GM12878 (cell line): Measurements from ENCODE around the gene P3H3.
"Not testable (repeated sequence)": the region's sequence is repeated elsewhere in the genome, so short reads cannot be mapped to it uniquely, and the experiment has no call there.

Experiments used
- HDAC2 ChIP-seq: fragments of 200-600 bp; sonication (generic); IDR thresholded peaks from 2 replicates; pipeline ENCODE4 v1.6.1; 2017
- TAF1 ChIP-seq: IDR thresholded peaks from 2 replicates; pipeline ENCODE4 v1.6.1; 2011; ENCODE audit warnings: mild to moderate bottlenecking, low read depth, low read length, borderline replicate concordance
- ZNF274 ChIP-seq: IDR thresholded peaks from one replicate; pipeline ENCODE4 v1.8.0; 2011; ENCODE audit not compliant: insufficient read length, insufficient read depth
- TF ChIP-seq, protein P1 (sequence below), 3 experiments: IDR thresholded peaks in 2 of 3; conservative IDR thresholded peaks in 1 of 3; 2 replicates each; pipeline ENCODE4 v1.5.1; 2011; ENCODE audit warnings: low read depth in 3 of 3, low read length in 3 of 3, mild to moderate bottlenecking in 3 of 3, control low read depth in 2 of 3, moderate library complexity in 2 of 3, inconsistent platforms in 1 of 3, mixed read lengths in 1 of 3; ENCODE audit not compliant: control insufficient read depth in 2 of 3, insufficient read depth in 1 of 3; ENCODE audit errors: extremely low read depth in 1 of 3

DNA sequence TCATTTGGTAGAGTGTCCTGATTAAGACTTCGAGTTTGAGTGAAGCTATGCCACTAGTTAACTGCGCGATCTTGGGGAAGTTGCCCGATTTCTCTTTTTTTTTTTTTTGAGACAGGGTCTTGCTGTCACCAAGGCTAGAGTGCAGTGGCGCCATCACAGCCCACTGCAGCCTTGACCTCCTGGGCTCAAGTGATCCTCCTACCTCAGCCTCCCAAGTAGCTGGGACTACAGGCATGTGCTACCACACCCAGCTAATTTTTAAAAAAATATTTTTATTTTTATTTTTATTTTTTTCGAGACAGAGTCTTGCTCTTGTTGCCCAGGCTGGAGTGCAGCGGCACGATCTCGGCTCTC is 45.8 kb downstream of the P3H3 start:
- TF ChIP-seq TAF1, HDAC2, ZNF274: not testable (repeated sequence)
- TF ChIP-seq, protein P1, sequence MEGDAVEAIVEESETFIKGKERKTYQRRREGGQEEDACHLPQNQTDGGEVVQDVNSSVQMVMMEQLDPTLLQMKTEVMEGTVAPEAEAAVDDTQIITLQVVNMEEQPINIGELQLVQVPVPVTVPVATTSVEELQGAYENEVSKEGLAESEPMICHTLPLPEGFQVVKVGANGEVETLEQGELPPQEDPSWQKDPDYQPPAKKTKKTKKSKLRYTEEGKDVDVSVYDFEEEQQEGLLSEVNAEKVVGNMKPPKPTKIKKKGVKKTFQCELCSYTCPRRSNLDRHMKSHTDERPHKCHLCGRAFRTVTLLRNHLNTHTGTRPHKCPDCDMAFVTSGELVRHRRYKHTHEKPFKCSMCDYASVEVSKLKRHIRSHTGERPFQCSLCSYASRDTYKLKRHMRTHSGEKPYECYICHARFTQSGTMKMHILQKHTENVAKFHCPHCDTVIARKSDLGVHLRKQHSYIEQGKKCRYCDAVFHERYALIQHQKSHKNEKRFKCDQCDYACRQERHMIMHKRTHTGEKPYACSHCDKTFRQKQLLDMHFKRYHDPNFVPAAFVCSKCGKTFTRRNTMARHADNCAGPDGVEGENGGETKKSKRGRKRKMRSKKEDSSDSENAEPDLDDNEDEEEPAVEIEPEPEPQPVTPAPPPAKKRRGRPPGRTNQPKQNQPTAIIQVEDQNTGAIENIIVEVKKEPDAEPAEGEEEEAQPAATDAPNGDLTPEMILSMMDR (IDR thresholded peaks at IDR 0.05 in 2 of 3, conservative IDR thresholded peaks at IDR 0.05 in 1 of 3; ENCODE audit: control insufficient read depth in 2 of 3, extremely low read depth in 1 of 3, insufficient read depth in 1 of 3, low read depth in 3 of 3, low read length in 3 of 3), result not testable (repeated sequence)
